ENCODE data around the gene EPSTI1. TPM values are rescaled to one million over a fixed set of nuclear protein-coding genes. Genes with fewer than 3 reads are reported as not detected.

Gene EPSTI1
- total RNA-seq, 1 donor from 2014 or later: 6.0 TPM

- Mint-ChIP-seq H3K4me1 (ENCODE audit: low read depth) (peaks cover 19% of the 10 kb centered on the region), H3K9me3 (ENCODE audit: low read depth) (no peaks in the 10 kb centered on the region), H3K4me3 (ENCODE audit: low read depth) (peak overlapping the region; percentile 54), H3K27ac (peak overlapping the region; percentile 81), H3K36me3 (ENCODE audit: insufficient read depth) (no peaks in the 10 kb centered on the region), H3K27me3 (peaks cover 4% of the 10 kb centered on the region)
- DNase-seq (ENCODE audit: low spot score, unreplicated experiment): no peak
- no peak for TF ChIP-seq CTCF (IDR thresholded peaks at IDR 0.05; ENCODE audit: unreplicated experiment)
These were observed 1.5 kb downstream of the EPSTI1 start for GRCh38 chr13:42990291-42991232.

DNA sequence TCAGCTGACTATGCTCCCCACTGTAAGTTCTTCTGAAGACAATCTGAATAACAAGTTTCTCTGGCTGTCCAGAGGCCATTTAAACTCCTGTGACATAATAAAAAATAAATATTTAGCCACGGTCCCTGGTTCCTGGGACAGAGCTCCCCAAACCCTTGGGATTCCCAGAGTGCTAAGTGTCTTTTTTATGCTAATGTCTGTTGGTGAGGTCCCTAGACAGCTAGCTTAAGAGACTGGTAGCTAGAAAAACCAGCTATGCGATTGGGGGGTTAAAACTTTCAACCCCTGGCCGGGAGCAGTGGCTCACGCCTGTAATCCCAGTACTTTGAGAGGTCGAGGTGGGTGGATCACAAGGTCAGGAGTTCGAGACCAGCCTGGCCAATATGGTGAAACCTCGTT, 5.9 kb downstream of the EPSTI1 start:
- H3K9me3 Mint-ChIP-seq (ENCODE audit: low read depth): no peaks in the 10 kb centered on the region
- peaks cover 23% of the 10 kb centered on the region for H3K4me1 Mint-ChIP-seq (ENCODE audit: low read depth)
- H3K36me3 Mint-ChIP-seq (ENCODE audit: insufficient read depth): no peaks in the 10 kb centered on the region
- H3K27me3 Mint-ChIP-seq: no peaks in the 10 kb centered on the region
- H3K4me3 Mint-ChIP-seq (ENCODE audit: low read depth): no peak overlapping the region
- no peak for TF ChIP-seq CTCF (IDR thresholded peaks at IDR 0.05; ENCODE audit: unreplicated experiment)
- H3K27ac Mint-ChIP-seq: no peak overlapping the region
- DNase-seq (ENCODE audit: low spot score, unreplicated experiment): no peak

DNA sequence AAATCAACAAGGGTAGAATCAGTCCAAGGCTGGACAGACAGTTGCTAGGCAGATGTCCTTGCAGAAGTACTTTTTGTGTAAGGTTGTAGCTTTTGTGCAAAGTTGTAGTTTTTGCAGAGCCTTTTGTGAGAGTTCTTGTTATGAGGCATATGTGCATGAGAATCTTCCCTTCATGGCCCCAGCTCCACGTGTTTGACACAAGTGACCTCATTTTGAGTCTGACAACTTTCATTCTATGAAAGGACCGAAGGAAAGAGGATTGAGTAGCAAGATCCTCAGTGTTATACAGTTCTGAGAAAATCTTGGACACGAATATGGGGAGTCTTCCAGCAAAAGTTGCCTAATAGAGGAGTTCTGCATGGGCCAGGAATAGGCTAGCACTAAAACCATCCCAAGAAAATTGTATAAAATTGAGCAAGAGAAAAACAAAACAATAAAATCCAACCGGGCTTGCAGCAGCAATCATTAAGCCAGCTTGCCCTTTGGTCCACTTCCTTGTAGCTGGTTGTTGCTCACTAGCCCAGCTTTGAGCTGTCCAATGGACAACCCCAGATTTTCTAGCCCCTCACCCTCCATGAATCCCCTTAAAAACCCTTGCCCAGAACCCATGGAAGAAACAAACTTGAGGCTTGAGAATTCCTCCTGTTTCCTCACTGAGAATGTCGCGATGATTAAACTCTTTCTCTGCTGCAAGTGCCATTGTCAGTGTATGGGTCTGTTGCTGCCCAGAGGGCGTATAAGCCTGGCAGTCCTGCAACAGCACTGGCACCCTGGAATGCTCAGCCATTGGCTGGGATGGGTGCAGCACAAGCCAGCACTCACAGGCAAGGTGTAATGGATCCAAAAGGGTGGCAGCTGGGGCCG, 6.5 kb downstream of the EPSTI1 start:
- peaks cover 2% of the 10 kb centered on the region for H3K36me3 Mint-ChIP-seq (ENCODE audit: insufficient read depth)

DNA sequence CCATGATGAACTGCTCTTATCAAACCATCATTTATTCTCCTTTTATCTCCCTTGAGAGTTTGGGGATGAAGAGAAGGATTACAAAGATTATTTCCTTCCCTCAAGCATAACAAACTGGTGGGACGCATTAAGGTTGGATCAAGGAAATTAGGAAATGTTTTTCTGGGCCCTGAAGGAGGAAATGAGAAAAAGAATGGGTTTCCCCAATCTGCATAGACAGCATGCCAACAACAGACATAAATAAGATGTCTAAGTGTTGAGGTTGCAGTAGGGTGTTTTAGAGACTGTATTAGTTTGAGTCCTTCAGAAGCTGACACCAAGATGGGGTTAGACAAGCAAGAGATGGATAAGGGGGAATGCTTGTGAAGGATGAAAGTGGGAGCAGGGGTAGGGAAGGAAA, 7.3 kb downstream of the EPSTI1 start:
- Mint-ChIP-seq H3K4me3 (ENCODE audit: low read depth) (no peak overlapping the region), H3K36me3 (ENCODE audit: insufficient read depth) (peaks cover 2% of the 10 kb centered on the region), H3K9me3 (ENCODE audit: low read depth) (peaks cover 6% of the 10 kb centered on the region), H3K27me3 (no peaks in the 10 kb centered on the region), H3K27ac (no peak overlapping the region), H3K4me1 (ENCODE audit: low read depth) (peaks cover 23% of the 10 kb centered on the region)
- no peak for TF ChIP-seq CTCF (IDR thresholded peaks at IDR 0.05; ENCODE audit: unreplicated experiment)
- DNase-seq (ENCODE audit: low spot score, unreplicated experiment): no peak

More for the DNA sequence above, 6.5 kb downstream of the EPSTI1 start:
- Mint-ChIP-seq H3K27ac (no peak overlapping the region), H3K4me3 (ENCODE audit: low read depth) (peak overlapping the region; percentile 37), H3K27me3 (no peaks in the 10 kb centered on the region), H3K4me1 (ENCODE audit: low read depth) (peaks cover 22% of the 10 kb centered on the region), H3K9me3 (ENCODE audit: low read depth) (no peaks in the 10 kb centered on the region)
- TF ChIP-seq CTCF (IDR thresholded peaks at IDR 0.05; ENCODE audit: unreplicated experiment): no peak
- no peak for DNase-seq (ENCODE audit: low spot score, unreplicated experiment)

GRCh38 chr13:42984026-42984425, 8.0 kb downstream of the EPSTI1 start:
- peaks cover 23% of the 10 kb centered on the region for H3K4me1 Mint-ChIP-seq (ENCODE audit: low read depth)
- H3K36me3 Mint-ChIP-seq (ENCODE audit: insufficient read depth): peaks cover 2% of the 10 kb centered on the region
- TF ChIP-seq CTCF (IDR thresholded peaks at IDR 0.05; ENCODE audit: unreplicated experiment): no peak
- H3K9me3 Mint-ChIP-seq (ENCODE audit: low read depth): peaks cover 6% of the 10 kb centered on the region
- no peaks in the 10 kb centered on the region for H3K27me3 Mint-ChIP-seq
- H3K27ac Mint-ChIP-seq: no peak overlapping the region
- no peak overlapping the region for H3K4me3 Mint-ChIP-seq (ENCODE audit: low read depth)
- DNase-seq (ENCODE audit: low spot score, unreplicated experiment): no peak

Data from progenitor cell of endocrine pancreas (in vitro differentiated cells).